ENCODE measurements around the gene C17orf100.

Gene C17orf100

GRCh38 chr17:6638046-6638908 lies 13.3 kb upstream of the C17orf100 start:
- Histone ChIP-seq H3K4me1 (ENCODE audit: control insufficient read depth, insufficient read depth, low read depth, low read length) (peaks cover 27% of the 10 kb centered on the region), H3K27ac (ENCODE audit: low read length, poor library complexity, severe bottlenecking) (no peak overlapping the region), H3K23ac (ENCODE audit: low read length in 2 of 2) (peak overlapping the region in 1 of 2 experiments; percentile 37), H4K8ac (ENCODE audit: low read length) (peak overlapping the region; percentile 57), H3K36me3 (ENCODE audit: control insufficient read depth in 1 of 2, insufficient read depth in 2 of 2, low read depth in 1 of 2, low read length in 2 of 2) (peaks cover 21 to 35% of the 10 kb centered on the region in 2 experiments), H2AK5ac (ENCODE audit: low read length, severe bottlenecking) (peak overlapping the region; percentile 77), H3K4ac (ENCODE audit: low read depth in 1 of 2, low read length in 2 of 2) (no peak overlapping the region), H3K9ac (ENCODE audit: low read length) (peak overlapping the region; percentile 96), H3K14ac (ENCODE audit: low read length in 2 of 2) (peak overlapping the region in 1 of 2 experiments; percentile 61), H2AFZ (ENCODE audit: low read depth, low read length) (no peak overlapping the region), H3K79me1 (replicated peaks; ENCODE audit: low read length, poor library complexity, severe bottlenecking) (peaks cover 39% of the 10 kb centered on the region), H3K4me2 (ENCODE audit: low read length, poor library complexity, severe bottlenecking) (peak overlapping the region; percentile 89), H3K4me3 (ENCODE audit: insufficient read depth in 1 of 2, low read depth in 1 of 2, low read length in 2 of 2) (peak overlapping the region in 1 of 2 experiments; percentile 100), H2BK5ac (ENCODE audit: low read depth, low read length, poor library complexity, severe bottlenecking) (no peak overlapping the region), H3K27me3 (ENCODE audit: control insufficient read depth in 1 of 2, insufficient read depth in 1 of 2, low read length in 2 of 2) (no peaks in the 10 kb centered on the region), H2BK15ac (ENCODE audit: low read depth, poor library complexity, severe bottlenecking) (no peak overlapping the region), H2BK12ac (ENCODE audit: low read length in 2 of 2) (peak overlapping the region in 1 of 2 experiments; percentile 29), H3K9me3 (ENCODE audit: control insufficient read depth, low read length) (peaks cover 4% of the 10 kb centered on the region), H4K91ac (ENCODE audit: low read length) (peak overlapping the region; percentile 16), H2BK120ac (ENCODE audit: low read depth, low read length) (no peak overlapping the region), H3K18ac (ENCODE audit: low read depth in 1 of 2, low read length in 2 of 2) (no peak overlapping the region)
- DNase-seq = no peak
- 93% methylated on average over 24 of the region's 24 CpGs for WGBS

DNA sequence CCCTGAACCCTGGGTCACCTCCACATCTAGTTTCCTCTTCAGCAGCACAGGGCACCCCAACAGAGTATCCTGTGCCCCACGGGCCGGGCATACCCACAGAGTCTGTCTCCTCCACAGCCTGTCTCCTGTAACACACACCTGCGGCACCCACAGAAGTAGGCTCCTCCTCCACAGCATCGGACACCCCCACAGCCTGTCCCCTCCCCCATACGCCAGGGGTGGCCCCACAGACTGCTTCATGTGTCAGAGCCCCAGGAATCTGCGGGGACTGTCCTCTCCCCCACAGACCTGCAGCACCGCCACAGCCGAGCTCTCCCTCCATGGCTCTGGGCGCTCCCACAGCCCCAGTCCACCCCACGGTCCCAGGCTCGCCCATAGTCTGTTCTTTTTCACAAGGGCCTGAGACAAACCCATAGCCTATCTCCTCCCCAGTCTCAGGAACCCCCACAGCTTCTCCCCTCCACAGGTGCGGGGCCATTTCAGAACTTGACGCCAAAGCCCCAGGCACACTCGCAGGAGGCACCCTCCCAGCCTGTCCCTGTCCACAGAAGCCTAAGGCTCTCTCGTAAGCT lies 12.5 kb upstream of the C17orf100 start:
- Histone ChIP-seq H3K18ac (ENCODE audit: low read depth in 1 of 2, low read length in 2 of 2) (peak overlapping the region in 1 of 2 experiments; percentile 42), H3K23ac (ENCODE audit: low read length in 2 of 2) (no peak overlapping the region), H3K79me1 (replicated peaks; ENCODE audit: low read length, poor library complexity, severe bottlenecking) (peaks cover 39% of the 10 kb centered on the region), H3K4me3 (ENCODE audit: insufficient read depth in 1 of 2, low read depth in 1 of 2, low read length in 2 of 2) (peak overlapping the region; percentile 87 to 100), H3K27ac (ENCODE audit: low read length, poor library complexity, severe bottlenecking) (no peak overlapping the region), H3K4ac (ENCODE audit: low read depth in 1 of 2, low read length in 2 of 2) (peak overlapping the region in 1 of 2 experiments; percentile 40), H2AFZ (ENCODE audit: low read depth, low read length) (no peak overlapping the region), H4K91ac (ENCODE audit: low read length) (peak overlapping the region; percentile 11), H2BK5ac (ENCODE audit: low read depth, low read length, poor library complexity, severe bottlenecking) (no peak overlapping the region), H3K4me2 (ENCODE audit: low read length, poor library complexity, severe bottlenecking) (peak overlapping the region; percentile 89), H2BK120ac (ENCODE audit: low read depth, low read length) (peak overlapping the region; percentile 6), H3K4me1 (ENCODE audit: control insufficient read depth, insufficient read depth, low read depth, low read length) (peaks cover 27% of the 10 kb centered on the region), H2BK15ac (ENCODE audit: low read depth, poor library complexity, severe bottlenecking) (no peak overlapping the region), H3K27me3 (ENCODE audit: control insufficient read depth in 1 of 2, insufficient read depth in 1 of 2, low read length in 2 of 2) (no peaks in the 10 kb centered on the region), H2AK5ac (ENCODE audit: low read length, severe bottlenecking) (peak overlapping the region; percentile 77), H3K14ac (ENCODE audit: low read length in 2 of 2) (peak overlapping the region in 1 of 2 experiments; percentile 38), H4K8ac (ENCODE audit: low read length) (peak overlapping the region; percentile 51), H3K9me3 (ENCODE audit: control insufficient read depth, low read length) (no peaks in the 10 kb centered on the region), H3K9ac (ENCODE audit: low read length) (peak overlapping the region; percentile 96), H3K36me3 (ENCODE audit: control insufficient read depth in 1 of 2, insufficient read depth in 2 of 2, low read depth in 1 of 2, low read length in 2 of 2) (peaks cover 20 to 35% of the 10 kb centered on the region in 2 experiments), H2BK12ac (ENCODE audit: low read length in 2 of 2) (peak overlapping the region in 1 of 2 experiments; percentile 6)
- WGBS = 66% methylated on average over 15 of the region's 15 CpGs
- DNase-seq = no peak

DNA sequence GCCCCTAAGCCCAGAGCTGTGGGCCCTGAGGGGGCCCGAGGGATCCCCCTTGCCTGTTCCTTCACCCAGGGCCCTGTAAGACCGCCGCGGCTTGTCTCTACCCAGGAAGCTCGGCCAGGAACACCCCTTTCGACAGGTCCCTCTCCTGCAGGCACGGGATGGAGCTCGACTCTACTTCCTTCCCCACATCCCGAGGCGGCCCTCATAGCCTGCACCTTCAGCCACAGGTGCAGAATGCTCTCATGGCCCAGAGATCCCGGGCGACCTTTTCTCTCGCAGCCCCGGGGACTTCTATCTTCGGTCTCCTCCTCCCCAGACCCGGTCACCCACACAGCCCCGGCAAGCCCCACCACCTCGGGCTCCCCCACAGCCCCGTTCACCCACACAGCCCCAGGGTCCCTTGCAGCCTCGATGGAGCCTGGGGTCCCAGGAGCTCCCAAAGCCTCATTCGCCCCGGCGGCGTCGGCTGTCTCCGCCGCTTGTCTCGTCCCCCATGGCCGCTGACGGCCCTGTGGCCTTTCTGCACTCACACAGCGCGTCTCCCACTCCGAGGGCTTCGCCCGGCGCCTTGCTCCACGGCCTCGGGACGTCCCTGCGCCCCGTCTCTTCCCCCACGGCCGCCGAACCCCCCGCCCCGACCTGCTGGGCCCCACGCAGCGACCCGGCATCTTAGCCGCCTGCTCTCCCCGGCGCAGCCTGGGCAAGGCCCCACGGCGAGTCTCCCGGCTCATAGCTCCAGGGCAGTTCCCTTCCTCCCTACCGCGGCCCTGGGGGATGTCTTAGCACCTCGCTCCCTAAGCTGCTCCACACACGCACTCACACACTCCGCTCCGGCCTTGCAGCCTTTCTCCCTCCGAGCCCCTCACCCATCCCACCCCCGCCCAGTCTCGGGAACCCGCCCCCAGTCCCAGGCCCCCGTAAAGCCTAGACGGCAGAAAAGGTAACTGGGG lies 11.7 kb upstream of the C17orf100 start:
- Histone ChIP-seq H3K27me3 (ENCODE audit: control insufficient read depth in 1 of 2, insufficient read depth in 1 of 2, low read length in 2 of 2) (no peaks in the 10 kb centered on the region), H3K14ac (ENCODE audit: low read length in 2 of 2) (peak overlapping the region; percentile 77 to 91), H3K9ac (ENCODE audit: low read length) (peak overlapping the region; percentile 96), H2AK5ac (ENCODE audit: low read length, severe bottlenecking) (no peak overlapping the region), H2BK12ac (ENCODE audit: low read length in 2 of 2) (peak overlapping the region in 1 of 2 experiments; percentile 10), H3K18ac (ENCODE audit: low read depth in 1 of 2, low read length in 2 of 2) (peak overlapping the region; percentile 89), H2AFZ (ENCODE audit: low read depth, low read length) (peak overlapping the region; percentile 76), H2BK15ac (ENCODE audit: low read depth, poor library complexity, severe bottlenecking) (peak overlapping the region; percentile 73), H4K8ac (ENCODE audit: low read length) (peak overlapping the region; percentile 81), H4K91ac (ENCODE audit: low read length) (peak overlapping the region; percentile 72), H3K4me1 (ENCODE audit: control insufficient read depth, insufficient read depth, low read depth, low read length) (peaks cover 27% of the 10 kb centered on the region), H3K4me2 (ENCODE audit: low read length, poor library complexity, severe bottlenecking) (peak overlapping the region; percentile 89), H3K4me3 (ENCODE audit: insufficient read depth in 1 of 2, low read depth in 1 of 2, low read length in 2 of 2) (peak overlapping the region; percentile 87 to 100), H2BK120ac (ENCODE audit: low read depth, low read length) (peak overlapping the region; percentile 96), H2BK5ac (ENCODE audit: low read depth, low read length, poor library complexity, severe bottlenecking) (peak overlapping the region; percentile 14), H3K9me3 (ENCODE audit: control insufficient read depth, low read length) (no peaks in the 10 kb centered on the region), H3K27ac (ENCODE audit: low read length, poor library complexity, severe bottlenecking) (peak overlapping the region; percentile 93), H3K4ac (ENCODE audit: low read depth in 1 of 2, low read length in 2 of 2) (peak overlapping the region; percentile 65 to 79), H3K36me3 (ENCODE audit: control insufficient read depth in 1 of 2, insufficient read depth in 2 of 2, low read depth in 1 of 2, low read length in 2 of 2) (peaks cover 21 to 35% of the 10 kb centered on the region in 2 experiments), H3K79me1 (replicated peaks; ENCODE audit: low read length, poor library complexity, severe bottlenecking) (peaks cover 41% of the 10 kb centered on the region), H3K23ac (ENCODE audit: low read length in 2 of 2) (peak overlapping the region in 1 of 2 experiments; percentile 46)
- under 1% methylated on average over 63 of the region's 67 CpGs for WGBS
- DNase-seq = peak; percentile 72
